Endothelial cell of umbilical vein (primary cell): ENCODE results near the gene KHSRP. TPM values are rescaled to one million over a fixed set of nuclear protein-coding genes. Genes with fewer than 3 reads are reported as not detected.

Experiments used
- BruUV-seq: library from RNA; stranded (reverse); fragments of 400-500 nt; replicated peaks from 2 replicates; lab custom pipeline; 2021; lab: Mats Ljungman, UMichigan
- CTCF ChIA-PET: fragments of 300-600, 350-600 bp; sonication (Branson Sonifier 250); formaldehyde crosslinking; loops from one replicate; lab custom pipeline; 2021; ENCODE audit warnings: antibody characterized with exemption, inconsistent platforms; lab: Charles Lee
- POLR2A ChIA-PET: fragments of 300-600, 350-600 bp; sonication (Branson Sonifier 250); formaldehyde crosslinking; loops from one replicate; lab custom pipeline; 2021; ENCODE audit warnings: antibody characterized with exemption, inconsistent platforms; lab: Charles Lee
- DNase-seq: peaks from one replicate; pipeline ENCODE4 v3.0.0-alpha.2; 2011; ENCODE audit warnings: low read depth, low spot score
- FAIRE-seq: peaks from 2 replicates; lab custom pipeline; 2011; peaks lifted over from hg19 to GRCh38; lab: Jason Lieb, UNC
- H2AFZ ChIP-seq: 2 replicates; pipeline ENCODE4 v1.6.0; 2012; ENCODE audit warnings: low read depth, low read length, control low read depth, inconsistent platforms
- H3K27ac ChIP-seq: 2 replicates; pipeline ENCODE4 v1.5.1; 2011; ENCODE audit warnings: low read depth, mild to moderate bottlenecking, control low read depth, low read length, moderate library complexity; ENCODE audit not compliant: insufficient read depth
- H3K27me3 ChIP-seq, 2 experiments: 2 replicates each; pipeline versions ENCODE4 v1.6.0 to v1.6.1; 2011; ENCODE audit warnings: low read length in 2 of 2, mixed read lengths in 1 of 2; ENCODE audit not compliant: control insufficient read depth in 2 of 2, insufficient read depth in 2 of 2
- H3K36me3 ChIP-seq, 2 experiments: 2 replicates in 1 of 2; 3 replicates in 1 of 2; pipeline ENCODE4 v1.5.1; 2011; ENCODE audit warnings: low read length in 2 of 2, mild to moderate bottlenecking in 1 of 2, moderate library complexity in 1 of 2; ENCODE audit not compliant: control insufficient read depth in 2 of 2, insufficient read depth in 2 of 2; ENCODE audit errors: extremely low read depth in 1 of 2
- H3K4me1 ChIP-seq: 3 replicates; pipeline ENCODE4 v1.5.1; 2011; ENCODE audit warnings: mild to moderate bottlenecking, low read length; ENCODE audit not compliant: control insufficient read depth, insufficient read depth; ENCODE audit errors: extremely low read depth
- H3K4me2 ChIP-seq: 2 replicates; pipeline ENCODE4 v1.6.1; 2011; ENCODE audit warnings: low read length, control low read depth, mixed read lengths; ENCODE audit not compliant: insufficient read depth
- H3K4me3 ChIP-seq, 3 experiments: fragments of 200-600 bp in 1 of 3; sonication (generic), shearing (Covaris generic) in 1 of 3; replicated peaks in 1 of 3; 2 replicates each; pipeline ENCODE4 v1.5.1; 2011 to 2016; ENCODE audit warnings: control low read depth in 3 of 3, low read length in 3 of 3, mild to moderate bottlenecking in 2 of 3, inconsistent platforms in 1 of 3, low read depth in 1 of 3, moderate library complexity in 1 of 3; ENCODE audit not compliant: insufficient read depth in 1 of 3
- H3K79me2 ChIP-seq: 2 replicates; pipeline ENCODE4 v1.6.0; 2012; ENCODE audit warnings: low read length, inconsistent platforms; ENCODE audit not compliant: control insufficient read depth, insufficient read depth
- H3K9ac ChIP-seq: replicated peaks from 2 replicates; pipeline ENCODE3; 2011; ENCODE audit warnings: low read length, control low read depth; ENCODE audit not compliant: insufficient read depth; ENCODE audit errors: extremely low read depth
- H3K9me1 ChIP-seq: replicated peaks from 3 replicates; pipeline ENCODE4 v1.6.0; 2011; ENCODE audit warnings: mild to moderate bottlenecking, low read length; ENCODE audit not compliant: control insufficient read depth, insufficient read depth; ENCODE audit errors: extremely low read depth
- H3K9me3 ChIP-seq: replicated peaks from 2 replicates; pipeline ENCODE4 v1.5.1; 2012; ENCODE audit warnings: low read length, inconsistent platforms; ENCODE audit not compliant: control insufficient read depth, insufficient read depth
- H4K20me1 ChIP-seq: replicated peaks from 2 replicates; pipeline ENCODE3; 2011; ENCODE audit warnings: mild to moderate bottlenecking, low read length; ENCODE audit not compliant: control insufficient read depth, insufficient read depth; ENCODE audit errors: extremely low read depth
- EZH2 ChIP-seq: IDR thresholded peaks from 2 replicates; pipeline ENCODE4 v1.6.1; 2012; ENCODE audit warnings: borderline replicate concordance, low read depth, mild to moderate bottlenecking, moderate library complexity, low read length, inconsistent platforms; ENCODE audit not compliant: severe bottlenecking
- FOS ChIP-seq: IDR thresholded peaks from 2 replicates; pipeline ENCODE4 v1.6.1; 2011; ENCODE audit warnings: mild to moderate bottlenecking, low read length, moderate library complexity, borderline replicate concordance; ENCODE audit not compliant: insufficient read depth
- GATA2 ChIP-seq: IDR thresholded peaks from 2 replicates; pipeline ENCODE4 v1.7.0; 2011; ENCODE audit warnings: low read depth, mild to moderate bottlenecking, moderate library complexity, mixed read lengths, low read length; ENCODE audit not compliant: insufficient read length, insufficient read depth
- JUN ChIP-seq: IDR thresholded peaks from 2 replicates; pipeline ENCODE4 v1.6.1; 2011; ENCODE audit warnings: borderline replicate concordance, low read depth; ENCODE audit not compliant: insufficient read length, insufficient read depth
- MYC ChIP-seq: IDR thresholded peaks from one replicate; pipeline ENCODE4 v1.6.1; 2011; ENCODE audit warnings: mild to moderate bottlenecking, low read depth, low read length
- POLR2A ChIP-seq: IDR thresholded peaks from 2 replicates; pipeline ENCODE4 v1.6.1; 2012; ENCODE audit warnings: low read depth, mild to moderate bottlenecking, control low read depth, low read length
- POLR2AphosphoS5 ChIP-seq: IDR thresholded peaks from 2 replicates; pipeline ENCODE4 v1.6.1; 2012; ENCODE audit warnings: low read depth, mild to moderate bottlenecking, control low read depth, low read length, moderate library complexity; ENCODE audit not compliant: insufficient read depth
- dilution Hi-C: fragments of 300-500 bp; cut with MboI; formaldehyde crosslinking; loops from one replicate; pipeline ENCODE4 v1.15.0; 2019; ENCODE audit warnings: low sequenced_read_pairs; ENCODE audit not compliant: extremely low pct_ligation_motif_present
- intact Hi-C: fragments of 100-400 bp; cut with micrococcal nuclease; formaldehyde crosslinking; loops from one replicate; pipeline ENCODE4 v1.10.0; 2022
- polyA plus RNA-seq, 4 experiments: library from polyadenylated mRNA; depleted of rRNA in 3 of 4; stranded (reverse) in 3 of 4; unstranded in 1 of 4; fragments of >200 nt; gene quantifications; 2 replicates each; pipeline versions ENCODE4 v1.2.1 to v1.2.3, GENCODE V29; 2011 to 2012; ENCODE audit warnings: missing spikeins in 1 of 4
- total RNA-seq: library from RNA; stranded (reverse); gene quantifications from 2 replicates; pipeline ENCODE4 v1.2.3, GENCODE V29; 2021
- TF ChIP-seq, protein P1 (sequence below): IDR thresholded peaks from 2 replicates; pipeline ENCODE4 v1.6.1; 2011; ENCODE audit not compliant: insufficient read depth, insufficient read length
- TF ChIP-seq, protein P2 (sequence below), 2 donors: IDR thresholded peaks; 1 replicate in 1 of 2; 2 replicates in 1 of 2; pipeline ENCODE4 v1.5.1; 2011; ENCODE audit warnings: low read length in 2 of 2, mild to moderate bottlenecking in 2 of 2, moderate library complexity in 2 of 2, control low read depth in 1 of 2, inconsistent platforms in 1 of 2, low read depth in 1 of 2; ENCODE audit not compliant: insufficient read depth in 1 of 2; ENCODE audit errors: extremely low read depth in 1 of 2

The KHSRP gene
- total and polyA plus RNA-seq, 2 donors (not counting 3 experiments of a cell fraction or from before 2014, with no cell fraction given), result 98.3 to 372 TPM

DNA sequence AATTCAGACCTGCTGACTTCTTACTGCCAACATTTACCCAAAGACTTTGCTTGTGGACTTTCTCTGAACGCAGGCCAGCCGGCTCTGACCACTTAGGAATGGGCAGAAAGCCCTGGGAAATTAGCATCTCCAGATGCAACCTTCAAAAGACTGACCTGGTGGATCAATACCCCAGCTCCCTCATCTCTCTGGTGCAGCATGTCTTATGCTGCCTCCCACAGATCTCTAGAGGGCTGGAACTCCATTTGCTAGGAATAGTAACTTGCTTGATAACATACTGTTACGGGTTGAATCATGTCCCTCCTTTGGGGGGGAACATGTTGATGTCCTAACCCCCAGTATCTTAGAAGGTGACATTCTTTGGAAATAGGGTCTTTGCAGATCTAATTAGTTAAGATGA, 21.8 kb upstream of the KHSRP start:
- no peak for DNase-seq
- FAIRE-seq, result no peak
- ChIA-PET CTCF (no interaction called here), POLR2A (no interaction called here)
- Histone ChIP-seq H3K4me1 (no peaks in the 10 kb centered on the region), H3K79me2 (no peaks in the 10 kb centered on the region), H3K4me3 (no peak overlapping the region), H3K36me3 (no peaks in the 10 kb centered on the region), H3K27ac (no peak overlapping the region), H3K9me1 (no peaks in the 10 kb centered on the region), H3K9me3 (no peaks in the 10 kb centered on the region), H3K27me3 (no peaks in the 10 kb centered on the region), H2AFZ (no peak overlapping the region), H3K9ac (no peak overlapping the region), H3K4me2 (no peak overlapping the region), H4K20me1 (no peaks in the 10 kb centered on the region)
- no peak for TF ChIP-seq GATA2
- dilution Hi-C loops, result no loop called here
- BruUV-seq, result no TSS peak
- intact Hi-C loops, result no loop called here

DNA sequence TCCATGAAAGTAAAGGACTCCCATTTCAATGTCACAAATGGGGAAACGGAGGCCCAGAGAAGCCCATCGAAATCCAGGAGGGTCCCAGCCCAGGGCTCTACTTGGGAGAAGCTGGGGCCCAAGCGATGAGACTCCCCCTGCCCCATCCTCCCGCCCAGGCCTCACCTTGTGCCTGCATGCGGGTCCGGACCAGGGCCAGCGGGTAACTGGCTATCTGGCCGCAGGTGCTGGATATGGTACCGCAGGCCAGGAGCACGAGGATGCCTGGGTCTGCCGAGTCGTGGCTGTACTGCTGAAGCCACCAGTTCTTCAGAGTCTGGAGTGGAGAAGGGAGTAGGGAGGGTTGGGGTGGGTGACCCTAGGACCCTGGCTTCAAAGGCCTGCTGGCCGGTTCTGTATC, 19.4 kb upstream of the KHSRP start:
- intact Hi-C loops (no loop called here), dilution Hi-C loops (no loop called here)
- no peak for TF ChIP-seq MYC
- no peak for TF ChIP-seq EZH2
- TF ChIP-seq POLR2AphosphoS5, result no peak
- TF ChIP-seq, protein P1, sequence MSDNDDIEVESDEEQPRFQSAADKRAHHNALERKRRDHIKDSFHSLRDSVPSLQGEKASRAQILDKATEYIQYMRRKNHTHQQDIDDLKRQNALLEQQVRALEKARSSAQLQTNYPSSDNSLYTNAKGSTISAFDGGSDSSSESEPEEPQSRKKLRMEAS, result no peak
- TF ChIP-seq FOS, result no peak
- TF ChIP-seq GATA2, result no peak
- no peak for TF ChIP-seq POLR2A
- TF ChIP-seq, protein P2, sequence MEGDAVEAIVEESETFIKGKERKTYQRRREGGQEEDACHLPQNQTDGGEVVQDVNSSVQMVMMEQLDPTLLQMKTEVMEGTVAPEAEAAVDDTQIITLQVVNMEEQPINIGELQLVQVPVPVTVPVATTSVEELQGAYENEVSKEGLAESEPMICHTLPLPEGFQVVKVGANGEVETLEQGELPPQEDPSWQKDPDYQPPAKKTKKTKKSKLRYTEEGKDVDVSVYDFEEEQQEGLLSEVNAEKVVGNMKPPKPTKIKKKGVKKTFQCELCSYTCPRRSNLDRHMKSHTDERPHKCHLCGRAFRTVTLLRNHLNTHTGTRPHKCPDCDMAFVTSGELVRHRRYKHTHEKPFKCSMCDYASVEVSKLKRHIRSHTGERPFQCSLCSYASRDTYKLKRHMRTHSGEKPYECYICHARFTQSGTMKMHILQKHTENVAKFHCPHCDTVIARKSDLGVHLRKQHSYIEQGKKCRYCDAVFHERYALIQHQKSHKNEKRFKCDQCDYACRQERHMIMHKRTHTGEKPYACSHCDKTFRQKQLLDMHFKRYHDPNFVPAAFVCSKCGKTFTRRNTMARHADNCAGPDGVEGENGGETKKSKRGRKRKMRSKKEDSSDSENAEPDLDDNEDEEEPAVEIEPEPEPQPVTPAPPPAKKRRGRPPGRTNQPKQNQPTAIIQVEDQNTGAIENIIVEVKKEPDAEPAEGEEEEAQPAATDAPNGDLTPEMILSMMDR (IDR thresholded peaks at IDR 0.05; ENCODE audit: extremely low read depth in 1 of 2, insufficient read depth in 1 of 2, low read depth in 1 of 2, low read length in 2 of 2), result no peak
- no peak for TF ChIP-seq JUN
- Histone ChIP-seq H3K4me2 (no peak overlapping the region), H3K4me3 (no peak overlapping the region), H3K27me3 (no peaks in the 10 kb centered on the region), H3K36me3 (no peaks in the 10 kb centered on the region), H3K4me1 (no peaks in the 10 kb centered on the region), H3K9me3 (no peaks in the 10 kb centered on the region), H2AFZ (no peak overlapping the region), H3K9me1 (no peaks in the 10 kb centered on the region), H3K79me2 (no peaks in the 10 kb centered on the region), H3K9ac (no peak overlapping the region), H4K20me1 (no peaks in the 10 kb centered on the region), H3K27ac (no peak overlapping the region)
- BruUV-seq, result no TSS peak
- DNase-seq (no peak), FAIRE-seq (no peak)
- CTCF ChIA-PET, result no interaction called here
- POLR2A ChIA-PET, result no interaction called here
